SK-N-MC (cell line): ENCODE data around the gene ABCG1.

Source experiments
- EZH2 ChIP-seq: fragments of 200-600 bp; sonication (generic); IDR thresholded peaks from one replicate; pipeline ENCODE4 v1.6.1; 2017; ENCODE audit warnings: antibody characterized with exemption
- FOXP2 ChIP-seq: optimal IDR thresholded peaks from 2 replicates; pipeline ENCODE3; 2011; ENCODE audit warnings: mild to moderate bottlenecking, moderate library complexity; ENCODE audit not compliant: insufficient read depth; ENCODE audit errors: extremely low read length, control extremely low read depth
- POLR2AphosphoS5 ChIP-seq: IDR thresholded peaks from 2 replicates; pipeline ENCODE4 v1.6.1; 2012; ENCODE audit warnings: mild to moderate bottlenecking, low read depth, low read length, borderline replicate concordance

DNA sequence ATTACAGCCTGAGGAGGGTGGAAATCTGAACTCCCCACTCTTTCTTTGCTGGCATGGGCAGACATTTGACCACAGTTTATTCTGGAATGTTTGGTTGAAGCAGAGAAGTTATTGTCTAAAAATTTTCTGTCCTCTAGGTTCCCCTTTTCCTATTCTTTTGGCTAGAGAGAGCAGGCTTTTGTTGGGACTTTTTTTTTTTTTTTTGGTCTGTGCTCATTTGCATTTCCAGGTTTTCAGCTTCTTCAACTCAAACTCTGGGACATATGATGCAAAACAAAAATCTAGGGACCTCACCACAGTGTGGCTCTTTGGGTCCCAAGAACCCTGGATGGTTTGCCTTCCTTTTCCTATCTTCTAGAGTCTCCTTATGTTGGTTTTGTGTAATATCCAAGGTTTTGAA lies 10.9 kb upstream of the ABCG1 start:
- no peak for TF ChIP-seq POLR2AphosphoS5
- no peak for TF ChIP-seq EZH2
- TF ChIP-seq FOXP2, result no peak
